Activated CD8-positive, alpha-beta memory T cell treated with anti-CD3 and anti-CD28 coated beads, Interleukin-2, amount 10 ng/mL, durations not matched to agents 7 days and 5 days (primary cell): ENCODE results near the gene PSTPIP2. TPM values are rescaled to one million over a fixed set of nuclear protein-coding genes. Genes with fewer than 3 reads are reported as not detected.
"Not testable (repeated sequence)": the region's sequence is repeated elsewhere in the genome, so short reads cannot be mapped to it uniquely, and the experiment has no call there.

Experiments used
- ATAC-seq: fragments of 150-1000 bp; cut with Tn5 transposase; one replicate; pipeline ENCODE4 v1.10.0; 2021; ENCODE audit warnings: moderate library complexity
- CTCF ChIA-PET: fragments of 350-600 bp; sonication (Branson Sonifier 250); formaldehyde crosslinking; loops from one replicate; lab custom pipeline; 2021; ENCODE audit warnings: antibody characterized with exemption; lab: Charles Lee
- DNase-seq: peaks from one replicate; pipeline ENCODE4 v3.0.0-alpha.2; 2020
- H3K27ac Mint-ChIP-seq: one replicate; pipeline ENCODE4 v1.8.0; 2021; ENCODE audit warnings: mild to moderate bottlenecking, mixed read lengths
- H3K27me3 Mint-ChIP-seq: one replicate; pipeline ENCODE4 v1.8.0; 2021; ENCODE audit warnings: mixed read lengths
- H3K36me3 Mint-ChIP-seq: one replicate; pipeline ENCODE4 v1.8.0; 2021; ENCODE audit warnings: mild to moderate bottlenecking, mixed read lengths
- H3K4me1 Mint-ChIP-seq: one replicate; pipeline ENCODE4 v1.8.0; 2021; ENCODE audit warnings: mixed read lengths
- H3K4me3 Mint-ChIP-seq: one replicate; pipeline ENCODE4 v1.8.0; 2021; ENCODE audit warnings: mild to moderate bottlenecking, moderate library complexity, mixed read lengths
- H3K9me3 Mint-ChIP-seq: one replicate; pipeline ENCODE4 v1.8.0; 2022; ENCODE audit warnings: low read depth, mixed read lengths
- total RNA-seq, 2 experiments: library from RNA; stranded (reverse); gene quantifications; one replicate each; pipeline ENCODE4 v1.2.3, GENCODE V29; 2021

Gene PSTPIP2
- total RNA-seq, 2 experiments from 2014 or later: 4.1 to 16.1 TPM

- CTCF ChIA-PET: interaction anchor here (0.7 to 1.9 kb wide), 2 partner anchors 89 to 92 kb away, joined by 3 to 4 read pairs; no protein-coding TSS in a partner anchor
Observed at GRCh38 chr18:45984546-45985235, 87.4 kb downstream of the PSTPIP2 start.

DNA sequence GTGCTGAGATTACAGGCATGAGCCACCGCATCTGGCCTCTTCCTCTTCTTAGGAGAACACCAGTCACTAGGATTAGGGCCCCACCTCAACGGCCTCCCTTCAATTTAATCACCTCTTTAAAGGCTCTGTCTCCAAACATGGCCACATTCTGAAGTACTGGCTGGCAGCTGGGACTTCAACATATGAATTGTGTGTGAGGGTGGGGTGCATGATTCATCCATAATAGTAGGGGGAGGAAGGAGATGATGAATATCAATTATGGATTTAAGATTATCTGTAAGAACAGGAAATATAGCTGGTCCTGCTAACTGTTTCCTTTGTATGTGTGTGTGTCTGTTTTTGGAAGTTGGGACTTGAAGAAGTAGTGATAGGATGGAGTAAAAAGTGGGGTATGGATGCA lies 90.2 kb downstream of the PSTPIP2 start:
- H3K36me3 Mint-ChIP-seq: no peaks in the 10 kb centered on the region

More at GRCh38 chr18:45984546-45985235, 87.4 kb downstream of the PSTPIP2 start:
- no peaks in the 10 kb centered on the region for H3K4me1 Mint-ChIP-seq
- ATAC-seq: no peak
- H3K36me3 Mint-ChIP-seq: peaks cover 4% of the 10 kb centered on the region
- no peak for DNase-seq
- H3K27me3 Mint-ChIP-seq: no peaks in the 10 kb centered on the region
- H3K4me3 Mint-ChIP-seq: no peak overlapping the region
- H3K27ac Mint-ChIP-seq: no peak overlapping the region
- H3K9me3 Mint-ChIP-seq: no peaks in the 10 kb centered on the region

DNA sequence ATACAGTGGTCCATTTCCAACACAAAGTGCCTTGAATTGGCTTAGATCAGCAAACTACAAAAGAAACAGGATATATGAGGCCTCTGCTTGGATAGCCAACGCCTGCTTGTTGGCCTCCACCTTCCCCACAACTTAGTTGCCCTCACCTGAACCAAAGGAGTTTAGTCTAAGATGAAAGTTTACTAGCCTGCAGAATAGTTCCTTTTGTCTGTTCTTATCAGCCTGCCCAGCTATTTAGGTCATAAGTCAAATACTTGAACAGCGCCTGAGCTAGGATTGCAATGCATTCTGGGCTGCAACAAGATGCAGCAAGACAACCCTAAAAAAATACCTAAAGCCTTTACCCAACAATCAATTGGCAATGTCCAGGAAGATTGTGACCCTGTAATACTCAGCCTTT lies 91.8 kb downstream of the PSTPIP2 start:
- no peaks in the 10 kb centered on the region for H3K36me3 Mint-ChIP-seq
- DNase-seq (no peak), ATAC-seq (no peak)
- peaks cover 2% of the 10 kb centered on the region for H3K4me1 Mint-ChIP-seq
- H3K27me3 Mint-ChIP-seq: no peaks in the 10 kb centered on the region
- no peaks in the 10 kb centered on the region for H3K9me3 Mint-ChIP-seq
- CTCF ChIA-PET: no interaction called here
- no peak overlapping the region for H3K4me3 Mint-ChIP-seq
- H3K27ac Mint-ChIP-seq: no peak overlapping the region

More for the DNA sequence above, 90.2 kb downstream of the PSTPIP2 start:
- H3K4me3 Mint-ChIP-seq: no peak overlapping the region
- H3K4me1 Mint-ChIP-seq: no peaks in the 10 kb centered on the region
- CTCF ChIA-PET: interaction anchor here (0.6 to 1.6 kb wide), 2 partner anchors 92 to 259 kb away, joined by 3 to 9 read pairs; no protein-coding TSS in a partner anchor
- DNase-seq (no peak), ATAC-seq (no peak)
- H3K27me3 Mint-ChIP-seq: no peaks in the 10 kb centered on the region
- no peaks in the 10 kb centered on the region for H3K9me3 Mint-ChIP-seq
- H3K27ac Mint-ChIP-seq: no peak overlapping the region

DNA sequence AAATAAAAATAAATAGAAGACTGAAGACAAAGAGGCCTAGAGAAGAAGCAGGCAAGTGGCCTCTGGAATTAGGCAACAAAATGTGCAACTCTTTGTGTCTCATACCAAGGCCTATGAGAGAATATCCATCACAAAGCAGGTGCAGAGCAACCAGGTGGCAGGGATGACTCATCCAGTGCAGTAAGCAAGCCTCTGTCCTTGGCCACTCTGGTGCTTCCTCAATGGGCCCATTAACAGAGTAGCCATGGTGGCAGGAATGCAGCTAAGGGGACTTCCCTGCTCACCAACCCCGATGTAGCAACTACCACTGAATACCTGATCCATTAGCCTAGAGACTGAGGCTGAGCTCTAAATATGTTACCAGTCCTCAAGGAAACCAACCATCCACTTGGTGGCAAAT lies 94.0 kb downstream of the PSTPIP2 start:
- ATAC-seq (no peak), DNase-seq (no peak)
- H3K36me3 Mint-ChIP-seq: no peaks in the 10 kb centered on the region
- no peaks in the 10 kb centered on the region for H3K9me3 Mint-ChIP-seq
- CTCF ChIA-PET: interaction anchor here (7.5 kb wide), 1 partner anchor 95 kb away, joined by 50 read pairs; the partner anchor contains the start of gene PSTPIP2
- no peak overlapping the region for H3K27ac Mint-ChIP-seq
- peaks cover 8% of the 10 kb centered on the region for H3K4me1 Mint-ChIP-seq
- no peak overlapping the region for H3K4me3 Mint-ChIP-seq
- no peaks in the 10 kb centered on the region for H3K27me3 Mint-ChIP-seq

DNA sequence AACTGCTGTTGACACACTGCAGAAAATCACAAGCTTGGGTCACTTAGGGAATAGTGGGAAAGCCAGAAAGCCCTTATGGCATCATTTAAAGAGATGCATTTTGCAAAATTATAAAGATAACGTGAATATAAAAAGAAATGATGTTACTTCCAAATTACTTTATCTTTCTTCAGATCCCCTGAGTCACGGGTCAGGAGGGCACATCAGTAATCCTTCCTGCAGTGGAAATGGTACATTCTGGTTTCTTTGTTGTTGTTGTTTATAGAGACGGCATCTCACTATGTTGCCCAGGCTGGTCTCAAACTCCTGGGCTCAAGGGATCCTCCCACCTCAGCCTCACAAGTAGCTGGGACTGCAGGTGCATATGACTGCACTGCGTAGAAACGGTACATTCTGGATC lies 95.1 kb downstream of the PSTPIP2 start:
- Mint-ChIP-seq H3K4me1 (peaks cover 8% of the 10 kb centered on the region), H3K27ac (no peak overlapping the region), H3K27me3 (no peaks in the 10 kb centered on the region), H3K4me3 (no peak overlapping the region), H3K9me3 (no peaks in the 10 kb centered on the region), H3K36me3 (no peaks in the 10 kb centered on the region)
- ATAC-seq: no peak
- no peak for DNase-seq
- CTCF ChIA-PET: interaction anchor here (0.7 to 7.5 kb wide), 5 partner anchors 42 to 311 kb away, joined by 3 to 50 read pairs (median 3); partner anchors contain the start of gene PSTPIP2

DNA sequence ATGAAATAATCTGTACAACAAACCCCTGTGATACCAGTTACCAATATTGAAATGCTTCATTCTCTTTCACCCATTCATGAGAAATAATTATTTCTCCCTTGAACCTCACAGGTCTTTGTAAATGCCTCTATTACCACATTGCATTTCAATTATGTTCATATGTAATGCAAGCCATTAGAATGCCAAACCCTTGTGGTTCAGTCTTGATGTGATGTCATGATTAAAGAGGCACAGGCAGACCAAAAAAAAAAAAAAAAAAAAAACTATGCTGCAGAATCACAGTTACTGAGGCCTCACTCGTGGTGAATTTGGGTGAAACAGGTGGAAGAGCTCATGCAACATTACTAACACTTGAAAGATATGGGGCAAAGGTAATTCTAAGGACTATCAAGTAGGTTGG lies 95.5 kb downstream of the PSTPIP2 start:
- CTCF ChIA-PET: interaction anchor here (0.7 to 7.5 kb wide), 6 partner anchors 42 to 311 kb away, joined by 3 to 50 read pairs (median 3); partner anchors contain the start of gene PSTPIP2
- DNase-seq (no peak), ATAC-seq (no peak)
- Mint-ChIP-seq H3K27ac (no peak overlapping the region), H3K9me3 (no peaks in the 10 kb centered on the region), H3K4me3 (no peak overlapping the region), H3K4me1 (peaks cover 8% of the 10 kb centered on the region), H3K36me3 (no peaks in the 10 kb centered on the region), H3K27me3 (no peaks in the 10 kb centered on the region)

- DNase-seq (peak; percentile 85), ATAC-seq (peak; percentile 91)
- Mint-ChIP-seq H3K36me3 (no peaks in the 10 kb centered on the region), H3K4me1 (peaks cover 8% of the 10 kb centered on the region), H3K4me3 (peak overlapping the region; percentile 13), H3K9me3 (no peaks in the 10 kb centered on the region), H3K27ac (peak overlapping the region; percentile 62), H3K27me3 (no peaks in the 10 kb centered on the region)
- CTCF ChIA-PET: interaction anchor here (0.8 to 7.5 kb wide), 16 partner anchors 11 to 315 kb away, joined by 3 to 50 read pairs (median 3); partner anchors contain the start of gene PSTPIP2
Observed at GRCh38 chr18:45974088-45974536, 97.9 kb downstream of the PSTPIP2 start.

DNA sequence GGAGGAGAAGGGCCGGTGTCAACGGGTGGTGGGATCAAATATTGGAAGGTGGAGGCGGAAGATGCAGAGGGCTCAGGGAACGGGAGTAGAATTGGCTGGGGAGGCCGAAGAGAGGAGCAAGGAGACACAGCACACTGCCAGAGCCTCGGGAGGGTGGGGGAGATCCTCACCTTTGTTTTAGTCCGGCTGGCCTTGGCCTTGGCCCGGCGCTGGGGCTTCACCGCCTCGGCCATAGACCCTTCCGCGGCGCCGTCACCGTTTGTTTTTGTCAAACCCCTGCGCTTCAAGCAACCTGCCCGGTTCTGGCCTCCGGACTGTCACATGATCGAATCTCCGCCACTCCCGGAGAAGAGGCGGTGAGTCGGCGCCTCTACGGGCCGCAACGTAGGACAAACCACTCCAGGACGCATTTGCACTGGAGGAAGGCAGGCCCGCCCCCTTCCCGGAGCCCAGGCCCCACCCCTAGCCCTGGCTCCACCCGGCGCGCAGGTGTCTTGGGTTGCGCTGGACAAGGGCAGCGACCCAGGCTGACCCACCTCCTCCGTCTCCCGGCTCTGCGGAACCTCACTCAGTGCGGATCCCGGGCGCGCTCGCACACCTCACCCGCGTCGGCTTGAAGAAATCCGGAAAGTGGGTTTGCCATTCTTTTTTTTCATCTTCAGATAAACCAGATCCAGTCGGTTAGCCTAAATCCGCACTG lies 104.9 kb downstream of the PSTPIP2 start, which contains the start of gene EPG5:
Gene EPG5, minus strand, starts transcription at position 323 of the 700 bp plus-strand sequence. Its CDS starts 90 bp downstream, at position 233.
- H3K27me3 Mint-ChIP-seq: no peaks in the 10 kb centered on the region
- H3K36me3 Mint-ChIP-seq: peaks cover 8% of the 10 kb centered on the region
- peak within 1 kb of the TSS; percentile 98 for H3K27ac Mint-ChIP-seq
- CTCF ChIA-PET: interaction anchor here (1.0 to 1.7 kb wide), 3 partner anchors 8 to 303 kb away, joined by 3 to 5 read pairs (median 5); no protein-coding TSS in a partner anchor
- peak; percentile 97 for DNase-seq
- peaks cover 38% of the 10 kb centered on the region for H3K4me1 Mint-ChIP-seq
- peak; percentile 98 for ATAC-seq
- H3K9me3 Mint-ChIP-seq: no peaks in the 10 kb centered on the region
- peak within 1 kb of the TSS; percentile 100 for H3K4me3 Mint-ChIP-seq

DNA sequence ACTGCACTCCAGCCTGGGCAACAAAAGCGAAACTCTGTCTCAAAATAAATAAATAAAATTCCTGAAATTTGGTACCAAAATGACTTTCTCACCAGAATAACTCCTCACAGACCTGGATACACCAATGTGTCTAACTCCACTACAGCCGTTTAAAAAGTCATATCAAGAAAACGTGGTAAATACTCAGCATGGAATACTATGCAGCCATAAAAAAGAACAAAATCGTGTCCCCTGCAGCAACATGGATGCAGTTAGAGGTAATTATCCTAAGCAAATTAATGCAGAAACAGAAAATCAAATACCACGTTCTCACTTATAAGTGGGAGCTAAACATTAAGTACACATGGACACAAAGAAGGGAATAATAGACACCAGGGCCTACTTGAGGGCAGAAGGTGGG lies 107.1 kb downstream of the PSTPIP2 start:
- CTCF ChIA-PET: interaction anchor here (1.3 kb wide), 1 partner anchor 298 kb away, joined by 3 read pairs; no protein-coding TSS in a partner anchor
- H3K9me3 Mint-ChIP-seq, ATAC-seq, DNase-seq, H3K27me3 Mint-ChIP-seq, H3K4me3 Mint-ChIP-seq, H3K27ac Mint-ChIP-seq: not testable (repeated sequence)
- Mint-ChIP-seq H3K36me3 (peaks cover 18% of the 10 kb centered on the region), H3K4me1 (peaks cover 46% of the 10 kb centered on the region)

DNA sequence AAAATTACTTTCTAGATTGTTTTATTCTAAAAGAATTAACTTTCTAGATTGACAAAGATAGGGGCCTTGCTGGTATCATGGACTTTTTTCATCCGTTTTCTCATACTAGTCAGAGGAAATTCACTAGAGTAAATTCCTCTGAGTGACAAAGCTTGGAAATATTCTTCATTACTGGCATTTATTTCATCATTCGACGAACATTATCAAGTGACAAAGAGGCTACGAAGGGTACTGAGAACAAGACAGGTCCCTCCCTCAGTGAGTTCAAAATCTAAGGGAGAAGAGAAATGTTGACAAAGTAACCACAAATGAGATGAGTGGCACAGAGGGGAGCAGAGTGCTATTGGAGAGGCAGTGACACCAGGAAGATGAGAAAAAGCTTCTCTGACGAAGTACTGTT lies 109.2 kb downstream of the PSTPIP2 start:
- CTCF ChIA-PET: interaction anchor here (0.6 to 2.1 kb wide), 5 partner anchors 11 to 297 kb away, joined by 3 to 7 read pairs (median 4); no protein-coding TSS in a partner anchor
- H3K27ac Mint-ChIP-seq: peak overlapping the region; percentile 73
- H3K4me3 Mint-ChIP-seq: no peak overlapping the region
- ATAC-seq (no peak), DNase-seq (no peak)
- H3K36me3 Mint-ChIP-seq: peaks cover 18% of the 10 kb centered on the region
- peaks cover 50% of the 10 kb centered on the region for H3K4me1 Mint-ChIP-seq
- H3K27me3 Mint-ChIP-seq: no peaks in the 10 kb centered on the region
- no peaks in the 10 kb centered on the region for H3K9me3 Mint-ChIP-seq

DNA sequence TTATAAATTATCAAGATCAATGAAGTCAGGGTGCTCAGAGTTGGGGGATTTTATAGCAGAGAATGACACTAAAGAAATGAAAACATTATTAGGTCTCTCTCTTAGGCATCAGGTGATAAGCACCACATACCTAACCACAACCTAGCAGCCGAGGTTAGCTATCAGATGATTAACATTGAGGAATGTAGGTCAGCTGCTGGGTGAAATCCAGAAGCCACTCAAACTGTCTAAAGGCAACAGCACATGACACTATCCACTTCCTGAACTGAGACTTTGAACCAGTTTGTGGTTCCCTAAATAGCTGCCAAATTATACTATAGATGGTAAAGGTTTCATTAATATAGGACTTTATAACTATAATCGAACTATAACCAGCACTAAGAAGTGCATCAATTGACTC lies 109.6 kb downstream of the PSTPIP2 start:
- CTCF ChIA-PET: interaction anchor here (0.6 to 2.1 kb wide), 6 partner anchors 12 to 297 kb away, joined by 3 to 7 read pairs (median 4); no protein-coding TSS in a partner anchor
- Mint-ChIP-seq H3K4me3 (no peak overlapping the region), H3K4me1 (peaks cover 46% of the 10 kb centered on the region), H3K36me3 (peaks cover 18% of the 10 kb centered on the region), H3K27ac (peak overlapping the region; percentile 52), H3K27me3 (no peaks in the 10 kb centered on the region), H3K9me3 (no peaks in the 10 kb centered on the region)
- no peak for ATAC-seq
- peak; percentile 56 for DNase-seq

- H3K9me3 Mint-ChIP-seq, CTCF ChIA-PET, H3K4me3 Mint-ChIP-seq, DNase-seq, H3K27me3 Mint-ChIP-seq, ATAC-seq, H3K27ac Mint-ChIP-seq: not testable (repeated sequence)
- H3K4me1 Mint-ChIP-seq: peaks cover 33% of the 10 kb centered on the region
- peaks cover 19% of the 10 kb centered on the region for H3K36me3 Mint-ChIP-seq
Observed at GRCh38 chr18:45959484-45959883, 112.6 kb downstream of the PSTPIP2 start.

DNA sequence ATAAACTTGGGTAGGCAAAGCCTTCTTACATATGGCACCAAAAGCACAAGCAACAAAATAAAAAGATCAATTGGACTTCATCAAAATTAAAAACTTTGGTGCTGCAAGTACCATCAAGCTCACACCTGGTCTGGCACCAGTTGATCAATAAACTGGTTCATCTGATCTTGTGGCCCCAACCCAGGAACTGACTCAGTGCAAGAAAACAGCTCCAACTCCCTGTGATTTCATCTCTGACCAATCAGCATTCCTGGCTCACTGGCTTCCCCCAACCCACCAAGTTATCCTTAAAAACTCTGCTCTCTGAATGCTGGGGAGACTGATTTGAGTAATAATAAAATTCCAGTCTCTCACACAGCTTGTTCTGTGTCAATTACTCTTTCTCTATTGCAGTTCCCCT lies 113.3 kb downstream of the PSTPIP2 start:
- DNase-seq (no peak), ATAC-seq (no peak)
- Mint-ChIP-seq H3K4me3 (no peak overlapping the region), H3K9me3 (no peaks in the 10 kb centered on the region), H3K36me3 (peaks cover 24% of the 10 kb centered on the region), H3K4me1 (peaks cover 30% of the 10 kb centered on the region), H3K27me3 (no peaks in the 10 kb centered on the region), H3K27ac (no peak overlapping the region)
- CTCF ChIA-PET: interaction anchor here (0.8 kb wide), 1 partner anchor 9 kb away, joined by 3 read pairs; no protein-coding TSS in a partner anchor
